Measurements from ENCODE around the gene UBE2I. TPM values are rescaled to one million over a fixed set of nuclear protein-coding genes. Genes with fewer than 3 reads are reported as not detected.

Gene UBE2I
- total RNA-seq, 6 experiments from 2014 or later = 25.0 to 48.0 (median 39.3) TPM

- Histone ChIP-seq H3K9me3 (no peaks in the 10 kb centered on the region), H3K36me3 (no peaks in the 10 kb centered on the region), H3K27me3 (peaks cover 0 to 5% of the 10 kb centered on the region in 2 donors), H3K27ac (no peak overlapping the region), H3K4me3 (no peak overlapping the region), H3K4me1 (no peaks in the 10 kb centered on the region)
- no peak for DNase-seq
- intact Hi-C loops (cut with DNase I) = no loop called here
- TF ChIP-seq POLR2A (IDR thresholded peaks at IDR 0.05) (no peak), CTCF (IDR thresholded peaks at IDR 0.05) (no peak)
- WGBS (ENCODE audit: insufficient coverage, low coverage, low lambda C conversion rate, missing lambda C conversion rate) = 58% methylated on average over 11 of the region's 32 CpGs
- no peak for ATAC-seq
Observed at GRCh38 chr16:1262210-1262845, 47.1 kb upstream of the UBE2I start.

DNA sequence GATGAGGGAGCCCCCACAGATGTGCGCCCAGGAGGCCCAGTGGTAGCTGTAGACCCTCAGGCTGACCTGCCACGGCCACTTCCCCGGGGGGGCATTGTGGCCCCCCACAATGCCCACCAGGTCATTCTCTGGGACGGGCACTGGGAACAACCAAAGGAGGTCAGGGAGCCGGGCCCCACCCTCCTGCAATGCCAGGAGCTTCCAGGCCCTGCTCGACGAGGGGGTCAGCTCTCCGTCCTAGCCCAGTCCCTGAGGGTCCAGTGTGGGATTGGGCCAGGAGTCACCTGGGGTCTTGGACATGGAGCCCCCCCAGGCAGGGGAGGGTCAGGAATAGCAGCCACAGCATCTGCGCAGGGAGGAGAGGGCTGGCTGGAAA lies 46.6 kb upstream of the UBE2I start:
- peaks cover 0 to 5% of the 10 kb centered on the region in 2 donors for H3K27me3 ChIP-seq
- no peak for TF ChIP-seq POLR2A (IDR thresholded peaks at IDR 0.05)
- TF ChIP-seq CTCF (IDR thresholded peaks at IDR 0.05) = no peak
- no peaks in the 10 kb centered on the region for H3K36me3 ChIP-seq
- intact Hi-C loops (cut with DNase I) = no loop called here
- 20% methylated on average over 1 of the region's 9 CpGs for WGBS (ENCODE audit: insufficient coverage, low coverage, low lambda C conversion rate, missing lambda C conversion rate)
- no peaks in the 10 kb centered on the region for H3K9me3 ChIP-seq
- no peak overlapping the region for H3K4me3 ChIP-seq
- no peak for DNase-seq
- ATAC-seq = no peak
- no peaks in the 10 kb centered on the region for H3K4me1 ChIP-seq
- H3K27ac ChIP-seq = no peak overlapping the region

GRCh38 chr16:1263591-1264344 lies 45.7 kb upstream of the UBE2I start:
- H3K27me3 ChIP-seq = peaks cover 0 to 5% of the 10 kb centered on the region in 2 donors
- H3K4me3 ChIP-seq = no peak overlapping the region
- no peaks in the 10 kb centered on the region for H3K36me3 ChIP-seq
- no peak for TF ChIP-seq CTCF (IDR thresholded peaks at IDR 0.05)
- TF ChIP-seq POLR2A (IDR thresholded peaks at IDR 0.05) = no peak
- H3K27ac ChIP-seq = no peak overlapping the region
- no peaks in the 10 kb centered on the region for H3K9me3 ChIP-seq
- ATAC-seq (no peak), DNase-seq (no peak)
- WGBS (ENCODE audit: insufficient coverage, low coverage, low lambda C conversion rate, missing lambda C conversion rate) = 67% methylated on average over 1 of the region's 15 CpGs
- intact Hi-C loops (cut with DNase I) = no loop called here
- no peaks in the 10 kb centered on the region for H3K4me1 ChIP-seq

- H3K27me3 ChIP-seq = peaks cover 0 to 5% of the 10 kb centered on the region in 2 donors
- 78% methylated on average over 16 of the region's 16 CpGs for WGBS (ENCODE audit: insufficient coverage, low coverage, low lambda C conversion rate, missing lambda C conversion rate)
- H3K36me3 ChIP-seq = no peaks in the 10 kb centered on the region
- no peak overlapping the region for H3K27ac ChIP-seq
- TF ChIP-seq POLR2A (IDR thresholded peaks at IDR 0.05) (no peak), CTCF (IDR thresholded peaks at IDR 0.05) (no peak)
- no peak for DNase-seq
- no peaks in the 10 kb centered on the region for H3K4me1 ChIP-seq
- intact Hi-C loops (cut with DNase I) = no loop called here
- no peak overlapping the region for H3K4me3 ChIP-seq
- H3K9me3 ChIP-seq = no peaks in the 10 kb centered on the region
- ATAC-seq = no peak
Observed at GRCh38 chr16:1264345-1265089, 44.9 kb upstream of the UBE2I start.
